Measurements from ENCODE around the gene IFT122. TPM values are rescaled to one million over a fixed set of nuclear protein-coding genes. Genes with fewer than 3 reads are reported as not detected.

IFT122 gene
- total and polyA plus RNA-seq, 2 donors (not counting 3 experiments of a cell fraction or from before 2014, with no cell fraction given): 38.4 to 41.7 TPM

- POLR2A ChIA-PET: no interaction called here
- H3K36me3 ChIP-seq (ENCODE audit: control insufficient read depth in 2 of 2, extremely low read depth in 1 of 2, insufficient read depth in 2 of 2, low read length in 2 of 2): no peaks in the 10 kb centered on the region
- DNase-seq (ENCODE audit: low read depth, low spot score) (no peak), FAIRE-seq (no peak)
- peaks cover 0 to 5% of the 10 kb centered on the region in 2 experiments for H3K27me3 ChIP-seq (ENCODE audit: control insufficient read depth in 2 of 2, insufficient read depth in 2 of 2, low read length in 2 of 2)
- no peak overlapping the region for H2AFZ ChIP-seq (ENCODE audit: low read depth, low read length)
- no peak overlapping the region for H3K9ac ChIP-seq (replicated peaks; ENCODE audit: extremely low read depth, insufficient read depth, low read length)
- intact Hi-C loops (cut with micrococcal nuclease): no loop called here
- no peaks in the 10 kb centered on the region for H3K9me1 ChIP-seq (replicated peaks; ENCODE audit: control insufficient read depth, extremely low read depth, insufficient read depth, low read length)
- H3K79me2 ChIP-seq (ENCODE audit: control insufficient read depth, insufficient read depth, low read length): peaks cover 1% of the 10 kb centered on the region
- TF ChIP-seq EZH2 (IDR thresholded peaks at IDR 0.05; ENCODE audit: borderline replicate concordance, low read depth, low read length, severe bottlenecking) (no peak), POLR2A (IDR thresholded peaks at IDR 0.05; ENCODE audit: low read depth, low read length) (no peak), CTCF (IDR thresholded peaks at IDR 0.05; ENCODE audit: extremely low read depth in 1 of 2, insufficient read depth in 1 of 2, low read depth in 1 of 2, low read length in 2 of 2) (no peak), POLR2AphosphoS5 (IDR thresholded peaks at IDR 0.05; ENCODE audit: insufficient read depth, low read depth, low read length) (no peak), GATA2 (IDR thresholded peaks at IDR 0.05; ENCODE audit: insufficient read depth, insufficient read length, low read depth, low read length) (no peak), MAX (IDR thresholded peaks at IDR 0.05; ENCODE audit: insufficient read depth, insufficient read length) (no peak), FOS (IDR thresholded peaks at IDR 0.05; ENCODE audit: borderline replicate concordance, insufficient read depth, low read length) (no peak), JUN (IDR thresholded peaks at IDR 0.05; ENCODE audit: borderline replicate concordance, insufficient read depth, insufficient read length, low read depth) (no peak), MYC (IDR thresholded peaks at IDR 0.05; ENCODE audit: low read depth, low read length) (no peak)
- H3K27ac ChIP-seq (ENCODE audit: insufficient read depth, low read depth, low read length): no peak overlapping the region
- dilution Hi-C loops (cut with MboI; ENCODE audit: extremely low pct_ligation_motif_present, low sequenced_read_pairs): no loop called here
- no peaks in the 10 kb centered on the region for H3K4me1 ChIP-seq (ENCODE audit: control insufficient read depth, extremely low read depth, insufficient read depth, low read length)
- H4K20me1 ChIP-seq (replicated peaks; ENCODE audit: control insufficient read depth, extremely low read depth, insufficient read depth, low read length): no peaks in the 10 kb centered on the region
- CTCF ChIA-PET: interaction anchor here (1.0 kb wide), 1 partner anchor 10 kb away, joined by 4 read pairs; no protein-coding TSS in a partner anchor
- H3K4me2 ChIP-seq (ENCODE audit: insufficient read depth, low read length): no peak overlapping the region
- H3K9me3 ChIP-seq (replicated peaks; ENCODE audit: control insufficient read depth, insufficient read depth, low read length): no peaks in the 10 kb centered on the region
- H3K4me3 ChIP-seq (replicated peaks in 1 of 3; ENCODE audit: insufficient read depth in 1 of 3, low read depth in 1 of 3, low read length in 3 of 3): no peak overlapping the region
- BruUV-seq (replicated peaks): no TSS peak
Measured at GRCh38 chr3:129404130-129404529, 35.9 kb upstream of the IFT122 start.

Measured in endothelial cell of umbilical vein (primary cell).